Ishikawa (cell line): ENCODE measurements around the gene OR10J4.

Source experiments
- CEBPB ChIP-seq: IDR thresholded peaks from 2 replicates; pipeline ENCODE4 v1.6.1; 2012
- CREB1 ChIP-seq: IDR thresholded peaks from 2 replicates; pipeline ENCODE4 v1.6.1; 2012; ENCODE audit warnings: low read depth
- EGR1 ChIP-seq: IDR thresholded peaks from 2 replicates; pipeline ENCODE4 v1.6.1; 2012
- EP300 ChIP-seq: IDR thresholded peaks from 2 replicates; pipeline ENCODE4 v1.6.1; 2012; ENCODE audit warnings: borderline replicate concordance
- FOXM1 ChIP-seq: IDR thresholded peaks from 2 replicates; pipeline ENCODE4 v1.6.1; 2012; ENCODE audit warnings: low read depth, borderline replicate concordance
- NFIC ChIP-seq: IDR thresholded peaks from 2 replicates; pipeline ENCODE4 v1.6.1; 2012
- RAD21 ChIP-seq: IDR thresholded peaks from 2 replicates; pipeline ENCODE4 v1.6.1; 2012; ENCODE audit warnings: low read depth
- REST ChIP-seq: IDR thresholded peaks from 2 replicates; pipeline ENCODE4 v1.6.1; 2012; ENCODE audit warnings: low read depth, mild to moderate bottlenecking
- TAF1 ChIP-seq: IDR thresholded peaks from 2 replicates; pipeline ENCODE4 v1.6.1; 2012; ENCODE audit warnings: low read depth, mild to moderate bottlenecking
- TCF12 ChIP-seq: IDR thresholded peaks from 2 replicates; pipeline ENCODE4 v1.6.1; 2012; ENCODE audit warnings: low read depth
- TEAD4 ChIP-seq: IDR thresholded peaks from 2 replicates; pipeline ENCODE4 v1.6.1; 2012
- USF1 ChIP-seq: IDR thresholded peaks from 2 replicates; pipeline ENCODE4 v1.6.1; 2012
- YY1 ChIP-seq: IDR thresholded peaks from 2 replicates; pipeline ENCODE4 v1.6.1; 2012; ENCODE audit warnings: low read depth
- ZBTB7A ChIP-seq: IDR thresholded peaks from 2 replicates; pipeline ENCODE4 v1.6.1; 2012; ENCODE audit warnings: low read depth
- TF ChIP-seq, protein P1 (sequence below): IDR thresholded peaks from 2 replicates; pipeline ENCODE4 v1.6.1; 2012

Gene OR10J4

DNA sequence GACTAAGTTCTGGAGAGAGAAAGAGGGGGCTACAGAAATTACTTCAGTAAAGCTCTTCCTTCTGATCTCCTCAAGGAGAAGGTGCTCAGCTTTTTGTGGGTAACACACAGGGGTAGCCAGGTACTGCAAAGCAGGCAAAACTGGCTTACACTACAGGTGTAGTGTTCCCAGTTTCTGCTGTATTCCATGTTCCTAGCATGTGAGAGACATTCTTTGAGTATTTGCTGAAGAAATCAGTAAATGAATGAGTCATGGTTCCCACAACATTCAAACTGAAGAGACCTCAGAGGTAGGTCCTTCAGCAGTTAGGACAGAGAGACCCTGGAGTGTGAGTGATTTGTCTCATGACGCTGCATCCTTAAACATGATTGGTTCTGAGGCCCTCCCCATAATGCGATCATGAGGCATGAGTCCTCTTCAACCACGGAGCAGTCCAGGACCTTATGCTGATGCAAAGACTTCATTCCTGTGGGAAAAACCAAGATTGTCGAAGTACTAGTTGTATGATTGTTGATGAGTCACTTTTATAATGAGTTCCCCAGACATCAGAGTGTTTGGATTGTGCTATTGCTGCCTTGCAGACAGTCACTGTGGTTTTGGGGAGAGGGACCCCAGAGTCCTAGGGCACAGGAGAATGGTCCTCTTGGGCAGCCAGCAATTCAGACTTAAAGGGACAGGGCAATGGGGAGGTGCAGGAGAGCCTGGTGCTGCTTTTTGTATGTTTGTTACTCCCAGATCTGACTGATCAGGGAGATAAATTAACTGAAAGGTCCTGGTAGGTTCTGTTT lies 2.7 kb upstream of the OR10J4 start:
- no peak for TF ChIP-seq TAF1
- no peak for TF ChIP-seq RAD21
- TF ChIP-seq EP300 = no peak

DNA sequence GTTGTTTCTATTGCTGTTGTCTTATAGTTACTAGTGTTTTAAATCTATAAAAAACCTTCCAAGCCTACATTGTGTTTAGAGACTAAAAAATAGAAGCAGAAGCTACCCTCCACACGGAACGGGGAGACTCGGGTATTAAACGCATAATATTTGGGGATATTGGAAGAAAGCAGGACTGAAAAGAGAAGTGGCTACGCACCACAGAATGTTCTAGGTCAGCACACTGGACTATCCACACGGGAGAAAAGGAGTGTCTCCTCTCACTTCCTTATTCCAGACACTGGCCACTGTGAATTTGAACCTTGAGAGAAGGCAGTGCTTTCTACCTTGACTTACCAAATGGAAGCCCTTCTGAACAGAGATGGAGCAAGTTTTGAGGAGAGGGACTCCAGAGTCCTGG lies 1.0 kb upstream of the OR10J4 start:
- TF ChIP-seq EP300 (no peak), TAF1 (no peak), EGR1 (no peak), TEAD4 (no peak), REST (no peak), ZBTB7A (no peak), FOXM1 (no peak), RAD21 (no peak), CREB1 (no peak), YY1 (no peak), CEBPB (no peak), USF1 (no peak), TCF12 (no peak)
- TF ChIP-seq, protein P1, sequence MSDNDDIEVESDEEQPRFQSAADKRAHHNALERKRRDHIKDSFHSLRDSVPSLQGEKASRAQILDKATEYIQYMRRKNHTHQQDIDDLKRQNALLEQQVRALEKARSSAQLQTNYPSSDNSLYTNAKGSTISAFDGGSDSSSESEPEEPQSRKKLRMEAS = no peak

- TF ChIP-seq FOXM1 (no peak), RAD21 (no peak), YY1 (no peak), TAF1 (no peak), NFIC (no peak), ZBTB7A (no peak), EP300 (no peak), CEBPB (no peak), REST (no peak), CREB1 (no peak)
- TF ChIP-seq, protein P1 = no peak
These were observed 4.5 kb downstream of the OR10J4 start for GRCh38 chr1:159436469-159436868.

- no peak for TF ChIP-seq CEBPB
- no peak for TF ChIP-seq CREB1
These were observed 7.4 kb downstream of the OR10J4 start, which contains the start of gene OR10J1 for GRCh38 chr1:159439422-159439821. TSS of gene OR10J1 (plus strand) at chr1:159439722. CDS start at chr1:159439792, 70 bp downstream.

DNA sequence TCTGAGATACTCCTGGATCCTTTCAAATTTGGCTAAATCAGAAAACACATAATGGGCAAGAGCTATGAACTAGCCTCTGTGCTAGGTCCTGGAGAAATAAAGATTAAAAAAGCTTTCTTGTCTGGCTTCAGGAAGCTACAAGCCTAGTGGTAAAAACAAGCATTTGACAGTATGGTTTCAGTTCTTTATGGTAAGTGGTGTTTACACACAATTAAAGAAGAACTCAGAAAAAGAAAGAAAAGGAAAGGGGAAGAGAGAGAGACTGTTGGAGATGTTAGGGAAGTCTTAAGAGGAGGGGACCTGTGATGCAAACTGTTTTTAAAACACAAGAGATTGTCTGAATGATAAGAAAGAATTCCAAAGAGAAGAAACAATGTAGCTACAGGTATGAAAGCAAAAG lies 9.4 kb downstream of the OR10J4 start:
- TF ChIP-seq TCF12 (no peak), EP300 (no peak), ZBTB7A (no peak), NFIC (no peak), TAF1 (no peak), REST (no peak), YY1 (no peak)
- TF ChIP-seq, protein P1 = no peak
